ENCODE results near the gene AP3S2.

GRCh38 chr15:89814112-89814742 is 79.6 kb downstream of the AP3S2 start:
- TF ChIP-seq CTCF (IDR thresholded peaks at IDR 0.05) = no peak
- TF ChIP-seq POLR2A (IDR thresholded peaks at IDR 0.05) = no peak

Data from adrenal gland (tissue), 5 donors.